Rectal smooth muscle tissue (tissue), 1 donor: ENCODE measurements around the gene AFF1.
"Not testable (repeated sequence)": the region's sequence is repeated elsewhere in the genome, so short reads cannot be mapped to it uniquely, and the experiment has no call there.

Source experiments
- H3K27ac ChIP-seq: one replicate; pipeline ENCODE4 v1.7.0; 2013; ENCODE audit warnings: low read depth, low read length, inconsistent platforms
- H3K27me3 ChIP-seq: one replicate; pipeline ENCODE4 v1.7.0; 2013; ENCODE audit warnings: low read length; ENCODE audit not compliant: control insufficient read depth, insufficient read depth
- H3K36me3 ChIP-seq: one replicate; pipeline ENCODE4 v1.7.0; 2013; ENCODE audit warnings: low read length; ENCODE audit not compliant: control insufficient read depth, insufficient read depth
- H3K4me1 ChIP-seq: one replicate; pipeline ENCODE4 v1.7.0; 2013; ENCODE audit warnings: low read length; ENCODE audit not compliant: control insufficient read depth, insufficient read depth
- H3K4me3 ChIP-seq: one replicate; pipeline ENCODE4 v1.7.0; 2013; ENCODE audit warnings: low read length
- H3K9ac ChIP-seq: one replicate; pipeline ENCODE4 v1.7.0; 2013; ENCODE audit warnings: low read length

AFF1 gene

DNA sequence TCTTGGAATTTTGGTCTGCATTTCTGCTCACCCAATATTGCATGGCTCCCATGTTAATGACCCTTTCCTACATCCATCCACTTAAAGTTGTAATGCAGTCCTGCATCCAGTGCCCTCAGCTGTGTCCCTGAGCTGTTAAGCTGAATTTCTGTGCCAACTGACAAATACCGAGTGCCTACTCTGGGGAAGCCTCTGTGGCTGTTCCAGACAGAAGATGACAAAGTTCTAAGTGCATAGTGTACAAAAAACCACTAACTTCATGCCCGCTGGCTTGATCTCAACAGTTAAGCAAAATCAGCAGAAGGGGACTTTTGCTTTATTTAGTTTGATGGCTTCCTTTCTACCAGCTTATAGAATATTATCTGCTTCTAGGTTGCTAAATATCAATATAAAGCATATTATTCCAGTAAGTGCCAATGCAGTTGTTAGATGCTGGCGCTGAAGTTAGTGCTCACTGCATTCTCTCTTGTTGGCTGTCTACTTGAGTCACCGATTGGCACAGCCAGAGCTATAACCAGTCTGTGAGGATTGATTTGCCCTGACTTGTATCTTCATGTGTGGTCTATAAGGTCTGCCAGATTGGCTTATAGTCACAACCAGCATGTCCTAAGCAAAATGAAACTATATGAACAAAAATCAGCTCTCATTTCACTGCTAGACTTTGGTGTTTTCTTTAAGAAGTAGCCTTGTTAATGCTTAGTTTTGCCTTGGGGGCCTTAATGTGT is 186.7 kb downstream of the AFF1 start:
- Histone ChIP-seq H3K36me3 (peaks cover 13% of the 10 kb centered on the region), H3K4me3 (peak overlapping the region; percentile 2), H3K27ac (peak overlapping the region; percentile 93), H3K9ac (no peak overlapping the region), H3K27me3 (no peaks in the 10 kb centered on the region), H3K4me1 (peaks cover 36% of the 10 kb centered on the region)

DNA sequence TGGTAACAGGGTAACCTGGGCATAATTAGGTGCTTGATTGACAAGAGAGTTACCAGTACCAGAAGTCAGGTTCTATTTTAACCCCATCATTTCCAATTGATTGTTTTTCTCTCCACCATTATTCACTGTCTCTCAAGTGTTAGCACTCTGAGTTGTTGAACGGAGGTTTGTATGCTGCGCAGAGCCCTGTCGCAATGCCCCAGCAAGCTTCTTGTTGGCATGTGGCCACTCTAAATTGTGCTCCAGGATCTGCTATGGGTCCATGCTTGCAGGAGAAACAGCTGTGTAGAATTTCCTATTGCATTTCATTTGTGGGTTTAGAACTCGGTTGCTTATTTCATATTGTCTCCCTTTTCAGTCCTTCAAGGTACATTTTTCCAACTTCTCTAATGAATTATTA is 187.4 kb downstream of the AFF1 start:
- no peak overlapping the region for H3K4me3 ChIP-seq
- peaks cover 30% of the 10 kb centered on the region for H3K4me1 ChIP-seq
- H3K27me3 ChIP-seq, result no peaks in the 10 kb centered on the region
- peaks cover 12% of the 10 kb centered on the region for H3K36me3 ChIP-seq
- H3K9ac ChIP-seq, result no peak overlapping the region
- peak overlapping the region; percentile 93 for H3K27ac ChIP-seq

DNA sequence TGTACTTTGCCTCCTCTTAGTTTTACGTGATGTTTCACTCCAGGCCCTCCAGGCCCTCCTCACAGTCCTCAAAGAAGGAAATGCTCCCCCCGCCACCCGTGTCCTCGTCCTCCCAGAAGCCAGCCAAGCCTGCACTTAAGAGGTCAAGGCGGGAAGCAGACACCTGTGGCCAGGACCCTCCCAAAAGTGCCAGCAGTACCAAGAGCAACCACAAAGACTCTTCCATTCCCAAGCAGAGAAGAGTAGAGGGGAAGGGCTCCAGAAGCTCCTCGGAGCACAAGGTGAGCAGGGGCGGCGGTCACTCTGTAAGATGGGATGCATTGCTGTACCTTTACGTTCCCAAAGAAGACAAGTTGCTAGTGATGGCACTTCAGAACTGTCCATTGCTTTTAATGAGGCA is 191.2 kb downstream of the AFF1 start:
- H3K27ac ChIP-seq, result no peak overlapping the region
- no peak overlapping the region for H3K9ac ChIP-seq
- no peak overlapping the region for H3K4me3 ChIP-seq
- H3K27me3 ChIP-seq, result no peaks in the 10 kb centered on the region
- peaks cover 30% of the 10 kb centered on the region for H3K36me3 ChIP-seq
- peaks cover 14% of the 10 kb centered on the region for H3K4me1 ChIP-seq

DNA sequence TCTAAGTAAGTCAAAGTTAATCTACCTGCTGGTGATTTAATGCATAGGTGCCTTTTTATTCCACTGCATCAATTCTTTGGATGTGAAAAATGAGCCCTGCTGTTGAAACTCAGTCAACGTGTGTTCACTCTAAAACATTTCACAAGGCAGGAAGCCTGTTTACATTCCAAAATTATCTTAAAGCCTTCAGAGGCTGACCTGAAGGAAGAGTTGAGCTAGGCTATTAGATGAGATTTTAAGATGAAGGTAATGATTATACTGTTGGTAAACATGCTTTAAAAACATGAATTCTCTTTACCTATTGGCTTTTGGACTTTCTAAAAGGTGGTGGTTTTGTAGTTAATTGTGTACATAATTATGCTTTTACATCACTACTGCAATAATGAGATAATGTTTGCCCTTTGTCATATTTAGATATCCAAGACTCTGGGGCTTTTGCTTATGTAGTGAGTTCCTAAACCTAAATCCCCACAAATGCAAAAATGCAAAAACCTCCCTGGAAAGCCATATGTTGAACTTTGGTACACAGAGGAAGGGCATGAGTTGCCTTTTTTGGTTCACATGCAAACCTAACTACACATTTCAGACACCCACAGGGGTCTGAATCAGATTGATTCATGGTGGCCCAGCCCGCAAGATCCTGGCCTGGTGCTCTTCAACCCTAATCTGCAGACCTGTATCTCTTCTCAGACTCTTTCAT is 193.3 kb downstream of the AFF1 start:
- no peak overlapping the region for H3K27ac ChIP-seq
- H3K9ac ChIP-seq, result no peak overlapping the region
- H3K36me3 ChIP-seq, result peaks cover 42% of the 10 kb centered on the region
- no peaks in the 10 kb centered on the region for H3K4me1 ChIP-seq
- H3K4me3 ChIP-seq, result no peak overlapping the region
- H3K27me3 ChIP-seq, result no peaks in the 10 kb centered on the region

DNA sequence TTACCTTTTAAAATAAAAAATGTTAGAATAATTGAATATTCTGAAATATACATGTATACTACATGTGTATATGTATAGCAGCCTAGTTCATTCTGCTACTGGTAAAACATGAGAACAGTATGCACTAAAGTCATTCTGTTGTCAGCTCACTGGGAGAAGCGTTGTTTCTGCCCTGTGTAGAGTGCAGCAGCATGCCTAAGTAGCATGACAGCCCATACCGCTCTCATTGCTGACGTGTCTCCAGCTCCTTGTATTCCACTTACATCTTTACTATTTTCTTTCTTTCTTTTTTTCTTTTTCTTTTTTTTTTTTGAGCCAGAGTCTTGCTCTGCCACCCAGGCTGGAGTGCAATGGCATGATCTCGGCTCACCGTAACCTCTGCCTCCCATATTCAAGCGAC is 194.9 kb downstream of the AFF1 start:
- Histone ChIP-seq H3K4me3 (no peak overlapping the region), H3K36me3 (peaks cover 57% of the 10 kb centered on the region), H3K9ac (no peak overlapping the region), H3K27ac (no peak overlapping the region), H3K4me1 (no peaks in the 10 kb centered on the region), H3K27me3 (no peaks in the 10 kb centered on the region)

DNA sequence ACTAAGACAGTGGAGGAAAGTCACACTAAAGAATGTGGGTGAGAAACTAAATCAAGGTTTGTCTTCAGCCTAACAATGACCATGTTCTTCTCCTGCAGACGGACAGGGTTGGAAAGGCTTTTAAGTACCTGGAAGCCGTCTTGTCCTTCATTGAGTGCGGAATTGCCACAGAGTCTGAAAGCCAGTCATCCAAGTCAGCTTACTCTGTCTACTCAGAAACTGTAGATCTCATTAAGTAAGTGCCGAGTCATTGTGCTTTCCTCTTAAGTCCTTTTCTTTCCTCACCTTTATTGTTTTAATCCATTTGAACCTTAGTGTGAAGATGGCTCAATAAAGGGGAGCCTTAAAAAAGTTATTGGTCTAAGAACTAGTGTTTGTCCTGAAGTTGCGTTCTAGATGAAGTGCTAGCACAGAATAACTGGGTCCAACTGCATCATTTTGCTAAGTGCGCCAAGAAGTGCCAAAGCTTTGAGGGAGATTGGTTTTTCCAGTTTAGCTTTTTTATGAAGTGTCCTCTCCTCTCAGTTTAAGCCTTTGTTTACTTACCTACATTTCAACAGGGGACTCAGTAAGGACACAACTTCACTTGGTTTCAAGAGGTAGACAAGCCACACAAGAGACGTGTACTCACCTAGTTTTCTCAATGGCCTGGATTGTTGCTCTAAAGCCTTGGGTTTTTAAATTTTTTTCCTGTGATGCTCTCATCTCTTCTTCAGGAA is 196.3 kb downstream of the AFF1 start:
- Histone ChIP-seq H3K4me1 (no peaks in the 10 kb centered on the region), H3K36me3 (peaks cover 60% of the 10 kb centered on the region), H3K9ac (no peak overlapping the region), H3K27me3 (no peaks in the 10 kb centered on the region), H3K27ac (no peak overlapping the region), H3K4me3 (no peak overlapping the region)

DNA sequence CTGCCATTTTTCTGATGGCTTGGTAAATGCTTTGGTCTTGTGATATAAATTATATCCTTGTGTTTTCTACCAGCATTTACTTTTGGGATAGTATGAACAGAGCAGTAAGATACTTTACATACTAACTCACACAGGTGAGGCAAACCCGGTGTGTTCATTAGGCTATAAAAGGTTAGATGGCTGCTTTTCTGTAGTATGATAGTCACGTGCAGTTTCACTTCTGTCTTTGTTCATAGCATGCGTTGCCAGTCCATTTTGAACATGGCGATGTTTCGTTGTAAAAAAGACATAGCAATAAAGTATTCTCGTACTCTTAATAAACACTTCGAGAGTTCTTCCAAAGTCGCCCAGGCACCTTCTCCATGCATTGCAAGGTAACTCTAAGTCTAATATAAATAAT is 197.2 kb downstream of the AFF1 start:
- Histone ChIP-seq H3K4me1 (no peaks in the 10 kb centered on the region), H3K27me3 (no peaks in the 10 kb centered on the region), H3K4me3 (no peak overlapping the region), H3K9ac (no peak overlapping the region), H3K36me3 (peaks cover 58% of the 10 kb centered on the region), H3K27ac (no peak overlapping the region)

DNA sequence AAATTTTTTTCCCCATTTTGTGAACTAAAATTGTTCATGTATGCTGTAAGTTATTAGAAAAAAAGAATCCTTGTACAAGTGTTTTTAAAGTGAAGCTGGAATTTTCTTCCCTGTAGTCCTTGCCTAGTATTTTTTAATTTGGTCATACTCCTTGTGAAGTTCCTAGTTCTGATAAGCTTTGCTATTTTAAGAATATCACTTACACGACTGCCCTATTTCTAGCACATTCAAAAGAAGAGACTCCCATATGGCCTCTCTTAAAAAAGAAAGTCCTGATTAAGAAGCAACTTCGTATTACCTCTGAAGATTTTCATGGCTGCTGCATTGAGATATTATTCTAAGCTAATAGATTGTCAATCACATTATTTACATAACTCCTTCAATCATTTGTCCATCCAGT is 198.4 kb downstream of the AFF1 start:
- no peak overlapping the region for H3K4me3 ChIP-seq
- H3K9ac ChIP-seq, result no peak overlapping the region
- H3K36me3 ChIP-seq, result peaks cover 57% of the 10 kb centered on the region
- H3K4me1 ChIP-seq, result no peaks in the 10 kb centered on the region
- no peaks in the 10 kb centered on the region for H3K27me3 ChIP-seq
- H3K27ac ChIP-seq, result no peak overlapping the region

DNA sequence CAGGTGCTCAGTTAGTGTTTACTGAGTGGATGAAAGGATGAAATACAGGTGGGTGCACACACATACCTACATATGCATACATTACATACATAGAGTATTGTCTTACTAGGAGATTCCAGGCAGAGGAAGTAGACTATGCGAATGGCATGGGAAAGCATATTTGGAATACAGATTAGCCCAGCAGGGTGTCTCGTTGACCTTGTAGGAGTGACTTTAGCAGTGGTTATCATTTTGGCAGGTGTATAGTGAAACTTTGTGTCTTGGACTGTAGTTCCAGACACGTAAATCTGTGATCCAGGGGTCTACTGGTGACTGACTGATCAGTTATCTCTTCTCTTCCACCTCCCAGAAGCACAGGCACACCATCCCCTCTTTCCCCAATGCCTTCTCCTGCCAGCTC is 199.3 kb downstream of the AFF1 start:
- H3K9ac ChIP-seq, result no peak overlapping the region
- H3K4me3 ChIP-seq, result no peak overlapping the region
- H3K27ac ChIP-seq, result no peak overlapping the region
- H3K36me3 ChIP-seq, result peaks cover 52% of the 10 kb centered on the region
- H3K27me3 ChIP-seq, result no peaks in the 10 kb centered on the region
- H3K4me1 ChIP-seq, result no peaks in the 10 kb centered on the region

DNA sequence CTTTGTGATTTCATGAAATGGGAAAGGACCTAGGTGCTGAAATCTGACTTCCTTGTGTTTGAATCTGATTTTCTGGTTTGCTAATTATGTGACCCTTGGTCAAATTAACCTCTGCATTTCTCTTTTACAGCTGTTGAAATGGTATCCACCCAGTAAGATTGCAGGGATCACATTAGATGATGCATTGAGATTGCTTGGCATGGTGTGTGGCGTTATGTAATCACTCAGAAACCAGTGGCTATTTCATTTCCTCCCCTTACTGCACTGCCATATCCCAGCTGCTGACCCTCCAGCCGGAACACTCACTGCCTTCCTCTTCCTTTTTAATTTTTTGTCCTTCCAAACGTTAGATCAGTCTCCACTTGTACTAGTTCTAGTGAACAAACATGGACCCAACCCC is 206.6 kb downstream of the AFF1 start:
- Histone ChIP-seq H3K4me3 (no peak overlapping the region), H3K9ac (no peak overlapping the region), H3K36me3 (peaks cover 6% of the 10 kb centered on the region), H3K27ac (no peak overlapping the region), H3K27me3 (no peaks in the 10 kb centered on the region), H3K4me1 (no peaks in the 10 kb centered on the region)

DNA sequence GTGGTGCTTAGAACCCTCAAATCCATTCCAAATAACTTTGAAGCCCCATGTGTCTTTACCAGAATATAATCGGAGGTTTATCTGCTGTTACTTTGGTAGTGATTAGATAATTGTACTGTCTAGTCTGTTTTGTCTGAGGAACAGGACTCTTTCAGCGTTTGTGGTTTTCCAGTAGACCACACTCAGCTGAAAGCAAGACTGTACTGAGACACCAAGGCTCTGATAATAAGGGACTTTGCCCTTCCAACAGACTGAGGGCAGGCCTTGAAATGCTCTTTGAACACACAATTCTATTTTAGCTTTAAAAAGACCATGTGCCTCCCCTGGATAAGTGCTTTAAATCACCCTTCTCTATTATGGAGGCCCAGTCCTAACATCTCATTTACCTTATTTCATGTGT is 209.5 kb downstream of the AFF1 start:
- Histone ChIP-seq H3K4me3 (no peak overlapping the region), H3K36me3 (peaks cover 3% of the 10 kb centered on the region), H3K9ac (no peak overlapping the region), H3K27me3 (no peaks in the 10 kb centered on the region), H3K27ac (no peak overlapping the region), H3K4me1 (no peaks in the 10 kb centered on the region)

DNA sequence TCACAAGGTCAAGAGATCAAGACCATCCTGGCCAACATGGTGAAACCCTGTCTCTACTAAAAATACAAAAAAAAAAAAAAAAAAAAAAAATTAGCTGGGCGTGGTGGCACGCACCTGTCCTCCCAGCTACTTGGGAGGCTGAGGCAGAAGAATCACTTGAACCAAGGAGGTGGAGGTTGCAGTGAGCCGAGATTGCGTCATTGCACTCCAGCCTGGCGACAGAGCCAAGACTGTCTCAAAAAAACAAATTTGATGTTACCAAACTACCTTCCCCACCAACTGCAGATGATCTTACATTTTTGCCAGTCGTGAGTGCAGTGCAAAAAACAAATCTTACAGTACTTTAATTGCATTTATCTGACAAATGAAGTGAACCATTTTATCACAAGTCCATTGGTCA is 211.1 kb downstream of the AFF1 start:
- not testable (repeated sequence) for H3K9ac ChIP-seq, H3K36me3 ChIP-seq, H3K4me3 ChIP-seq, H3K4me1 ChIP-seq, H3K27ac ChIP-seq, H3K27me3 ChIP-seq
